Right cardiac atrium (tissue), 5 donors: ENCODE measurements around the gene RASGEF1C. TPM values are rescaled to one million over a fixed set of nuclear protein-coding genes. Genes with fewer than 3 reads are reported as not detected.

ENCODE experiments used
- ATAC-seq, 2 donors: fragments of 200-7000 bp; cut with Tn5 transposase; one replicate each; pipeline versions ENCODE4 v1.8.0 to v1.9.1; 2020; ENCODE audit warnings: moderate library complexity in 2 of 2, mild to moderate bottlenecking in 1 of 2
- DNase-seq, 3 donors: peaks; one replicate each; pipeline ENCODE4 v3.0.0-alpha.2; 2020
- H3K27ac ChIP-seq: one replicate; pipeline ENCODE4 v1.5.1; 2013; ENCODE audit warnings: mild to moderate bottlenecking, low read length, control low read depth, moderate library complexity
- H3K27me3 ChIP-seq: one replicate; pipeline ENCODE4 v1.6.1; 2013; ENCODE audit not compliant: control insufficient read depth, insufficient read depth
- H3K4me1 ChIP-seq: one replicate; pipeline ENCODE4 v1.6.1; 2013; ENCODE audit warnings: low read length; ENCODE audit not compliant: control insufficient read depth, insufficient read depth
- H3K4me3 ChIP-seq: one replicate; pipeline ENCODE4 v1.5.1; 2013; ENCODE audit warnings: low read length, control low read depth
- H3K9me3 ChIP-seq: one replicate; pipeline ENCODE4 v1.6.1; 2013; ENCODE audit warnings: low read length; ENCODE audit not compliant: control insufficient read depth
- WGBS: extraction: QIAGEN DNeasy Blood & Tissue Kit; methylation state at CpG from one replicate; pipeline ENCODE4 v1.1.7; 2013; 5-methylcytosine and 5-hydroxymethylcytosine counted together
- intact Hi-C, 4 donors: fragments of 100-400 bp; cut with DNase I; formaldehyde crosslinking; loops; one replicate each; pipeline versions ENCODE4 v1.11.0 to v1.14.0; 2022 to 2023
- polyA plus RNA-seq: library from polyadenylated mRNA; stranded (reverse); fragments of 200-250 nt; gene quantifications from one replicate; pipeline ENCODE4 v1.2.3, GENCODE V29; 2013
- total RNA-seq, 4 donors: library from RNA; stranded (reverse); fragmentation: NEBNext Ultra II Directional; extraction: Animal tissue kit (Norgen Biotek cat#: 25700); gene quantifications; one replicate each; pipeline ENCODE4 v1.2.1, GENCODE V29; 2021
- donor health status: healthy with polysubstance abuse.
- donor health status: DM: no; HTN: yes; CAD: no.
- donor health status: DM: no; HTN: no; CAD: no.
- donor health status: DM: no; HTN: yes; CAD: no; lungs with severe emphysema.
- donor health status: DM: yes; HTN: yes; CAD: no.

RASGEF1C gene
- total and polyA plus RNA-seq, 5 donors: 0.39 to 0.82 (median 0.54) TPM

DNA sequence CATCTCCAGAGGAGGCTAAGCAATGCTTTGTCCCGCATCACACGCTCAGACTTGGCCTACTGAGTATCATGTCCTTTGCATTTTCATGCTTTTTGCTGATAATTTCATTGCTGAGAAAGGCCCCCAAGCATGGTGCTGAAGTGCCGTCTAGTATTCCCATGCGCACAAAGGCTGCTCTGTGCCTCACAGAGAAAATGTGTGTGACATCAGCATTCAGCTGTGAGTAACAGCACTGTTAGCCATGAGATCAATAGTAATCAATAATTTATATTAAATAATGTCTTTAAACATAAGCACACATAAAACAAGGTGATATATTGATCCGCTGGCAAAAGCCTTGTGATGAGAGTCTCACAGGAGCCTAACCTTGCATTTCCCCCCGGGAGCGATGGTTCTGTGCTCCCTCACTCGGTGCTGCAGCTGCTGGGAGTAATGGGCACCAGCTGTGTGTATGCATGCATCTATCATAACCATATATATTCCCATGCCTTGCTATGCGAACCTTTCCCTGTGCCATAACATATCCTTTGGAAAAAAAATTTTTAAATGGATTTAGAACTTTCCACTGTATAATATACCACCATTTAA lies 87.1 kb downstream of the RASGEF1C start:
- 86% methylated on average over 9 of the region's 9 CpGs for WGBS
- no peak overlapping the region for H3K4me3 ChIP-seq
- no peaks in the 10 kb centered on the region for H3K27me3 ChIP-seq
- no peak for ATAC-seq
- no peaks in the 10 kb centered on the region for H3K4me1 ChIP-seq
- no peak for DNase-seq
- intact Hi-C loops: loop anchor here in 2 of 4 donors (10.0 kb wide), 2 partner anchors 203 to 353 kb away; no protein-coding TSS in a partner anchor
- no peak overlapping the region for H3K27ac ChIP-seq
- no peaks in the 10 kb centered on the region for H3K9me3 ChIP-seq

DNA sequence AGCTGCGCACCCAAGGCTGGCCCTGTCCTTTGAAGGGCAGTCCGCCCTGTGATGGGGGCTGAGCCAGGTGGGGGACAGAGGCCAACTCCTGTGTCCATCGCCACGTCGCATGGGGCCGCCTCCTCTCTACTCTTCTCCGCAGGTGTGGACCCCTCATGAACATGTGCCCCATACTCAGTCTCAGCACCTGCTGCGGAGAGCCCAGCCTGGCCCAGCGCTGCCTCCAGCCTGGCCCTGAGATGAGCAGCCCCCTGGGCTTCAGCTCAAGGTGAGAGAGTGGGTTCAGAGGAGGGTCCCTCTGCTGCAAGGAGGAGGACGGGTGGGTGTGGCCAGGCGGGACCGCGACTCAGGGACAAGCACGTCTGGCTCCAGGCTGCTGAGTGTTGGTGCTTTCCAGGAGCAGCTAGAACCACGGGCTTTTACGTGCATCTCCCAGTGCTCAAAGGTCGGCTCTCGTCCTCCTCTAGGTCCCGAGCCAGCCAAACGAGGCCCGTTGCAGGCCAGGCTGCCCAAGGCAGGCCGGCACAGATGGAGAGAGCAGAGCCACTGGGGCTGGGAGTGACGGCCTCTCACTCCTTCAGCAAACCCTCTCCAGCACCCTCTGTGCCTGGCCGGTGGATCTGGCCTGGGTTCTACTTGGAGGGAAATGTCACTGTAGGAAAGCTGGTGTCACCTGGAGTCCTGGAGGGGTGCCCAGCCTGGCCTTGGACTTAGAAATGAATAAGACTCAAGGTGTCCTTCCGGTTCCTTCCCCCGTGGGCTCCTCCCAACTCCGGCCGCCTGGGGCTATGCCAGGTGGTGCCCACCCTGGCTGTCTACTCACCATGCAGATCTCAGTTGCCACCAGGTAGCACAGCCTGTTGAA lies 88.5 kb downstream of the RASGEF1C start:
- DNase-seq (peak in 1 of 3 donors; percentile 8), ATAC-seq (no peak)
- H3K9me3 ChIP-seq: no peaks in the 10 kb centered on the region
- intact Hi-C loops: loop anchor here in 2 of 4 donors (10.0 kb wide), 2 partner anchors 204 to 354 kb away; no protein-coding TSS in a partner anchor
- 86% methylated on average over 28 of the region's 28 CpGs for WGBS
- H3K4me1 ChIP-seq: no peaks in the 10 kb centered on the region
- no peak overlapping the region for H3K27ac ChIP-seq
- no peaks in the 10 kb centered on the region for H3K27me3 ChIP-seq
- H3K4me3 ChIP-seq: no peak overlapping the region

- DNase-seq: peak in 1 of 3 donors; percentile 4
- Histone ChIP-seq H3K9me3 (no peaks in the 10 kb centered on the region), H3K4me1 (no peaks in the 10 kb centered on the region), H3K4me3 (no peak overlapping the region), H3K27me3 (no peaks in the 10 kb centered on the region), H3K27ac (no peak overlapping the region)
- no peak for ATAC-seq
- 90% methylated on average over 12 of the region's 12 CpGs for WGBS
- intact Hi-C loops: loop anchor here in 2 of 4 donors (10.0 kb wide), 2 partner anchors 205 to 355 kb away; no protein-coding TSS in a partner anchor
Observed at GRCh38 chr5:180119903-180120236, 89.1 kb downstream of the RASGEF1C start.

- WGBS: 92% methylated on average over 23 of the region's 23 CpGs
- intact Hi-C loops: no loop called here
Observed at GRCh38 chr5:180119031-180119902, 89.7 kb downstream of the RASGEF1C start.

DNA sequence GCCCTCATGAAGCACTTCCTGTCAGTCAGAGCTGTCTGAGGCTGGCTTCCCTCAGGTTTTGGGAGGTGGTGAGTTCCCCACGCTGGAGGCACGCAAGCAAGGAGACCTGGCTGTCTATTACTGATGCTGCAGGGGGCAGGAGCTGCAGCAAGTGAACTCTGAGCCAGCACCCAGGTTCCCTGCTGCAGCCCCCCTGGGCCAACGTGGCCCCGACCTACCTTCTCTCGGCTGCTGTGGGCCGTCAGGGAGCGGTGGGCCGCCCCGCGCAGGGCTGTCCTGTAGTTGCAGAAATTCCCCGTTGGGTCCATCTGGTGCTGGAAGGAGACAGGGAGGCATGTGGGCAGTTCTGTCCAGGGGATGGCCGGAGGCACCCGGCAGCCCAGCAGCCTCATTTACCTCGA lies 90.6 kb downstream of the RASGEF1C start:
- DNase-seq (no peak), ATAC-seq (no peak)
- H3K9me3 ChIP-seq: no peaks in the 10 kb centered on the region
- no peak overlapping the region for H3K27ac ChIP-seq
- H3K4me1 ChIP-seq: no peaks in the 10 kb centered on the region
- intact Hi-C loops: no loop called here
- 92% methylated on average over 14 of the region's 14 CpGs for WGBS
- H3K4me3 ChIP-seq: no peak overlapping the region
- H3K27me3 ChIP-seq: no peaks in the 10 kb centered on the region

More at GRCh38 chr5:180119031-180119902, 89.7 kb downstream of the RASGEF1C start:
- H3K9me3 ChIP-seq: no peaks in the 10 kb centered on the region
- H3K4me1 ChIP-seq: no peaks in the 10 kb centered on the region
- DNase-seq: peak in 1 of 3 donors; percentile 4
- H3K27ac ChIP-seq: no peak overlapping the region
- ATAC-seq: peak in 1 of 2 donors; percentile 20
- H3K4me3 ChIP-seq: no peak overlapping the region
- no peaks in the 10 kb centered on the region for H3K27me3 ChIP-seq

DNA sequence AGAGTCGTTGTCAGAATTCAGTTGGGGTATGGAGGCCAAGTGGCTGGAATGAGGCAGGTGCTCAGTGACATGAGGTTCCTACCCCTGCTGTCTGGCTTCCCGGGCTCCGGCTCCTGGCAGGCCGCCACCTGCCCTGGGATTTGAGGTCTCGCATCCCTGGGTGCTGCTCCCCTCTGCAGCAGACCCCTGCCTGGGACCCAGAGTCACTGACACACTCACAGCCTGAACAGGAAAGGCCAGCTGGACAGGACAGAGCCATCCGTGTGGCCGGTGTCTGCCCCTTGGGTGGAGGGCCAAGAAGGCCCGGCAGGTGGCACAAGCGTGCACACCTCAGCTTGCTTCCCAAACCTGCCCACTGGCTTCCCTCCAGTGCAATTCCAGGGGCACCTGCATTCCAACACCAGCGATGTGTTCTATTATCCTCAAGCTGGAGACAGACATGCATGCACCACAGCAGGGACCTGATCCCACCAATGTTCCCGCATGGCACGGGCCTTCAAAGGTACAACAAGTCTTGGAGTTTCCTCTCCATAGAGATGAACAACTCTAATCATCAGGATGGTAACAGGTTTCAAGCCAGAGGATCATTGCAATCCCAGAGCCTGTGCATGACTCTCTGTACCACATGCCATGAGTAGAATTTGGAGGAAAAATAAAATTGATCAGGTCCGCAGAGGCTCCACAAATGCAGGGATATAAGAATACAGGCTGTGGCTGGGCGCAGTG lies 91.8 kb downstream of the RASGEF1C start:
- 83% methylated on average over 14 of the region's 14 CpGs for WGBS
- Histone ChIP-seq H3K4me1 (no peaks in the 10 kb centered on the region), H3K27me3 (no peaks in the 10 kb centered on the region), H3K9me3 (no peaks in the 10 kb centered on the region), H3K4me3 (no peak overlapping the region), H3K27ac (no peak overlapping the region)
- DNase-seq: peak in 1 of 3 donors; percentile 11
- no peak for ATAC-seq
- intact Hi-C loops: no loop called here

DNA sequence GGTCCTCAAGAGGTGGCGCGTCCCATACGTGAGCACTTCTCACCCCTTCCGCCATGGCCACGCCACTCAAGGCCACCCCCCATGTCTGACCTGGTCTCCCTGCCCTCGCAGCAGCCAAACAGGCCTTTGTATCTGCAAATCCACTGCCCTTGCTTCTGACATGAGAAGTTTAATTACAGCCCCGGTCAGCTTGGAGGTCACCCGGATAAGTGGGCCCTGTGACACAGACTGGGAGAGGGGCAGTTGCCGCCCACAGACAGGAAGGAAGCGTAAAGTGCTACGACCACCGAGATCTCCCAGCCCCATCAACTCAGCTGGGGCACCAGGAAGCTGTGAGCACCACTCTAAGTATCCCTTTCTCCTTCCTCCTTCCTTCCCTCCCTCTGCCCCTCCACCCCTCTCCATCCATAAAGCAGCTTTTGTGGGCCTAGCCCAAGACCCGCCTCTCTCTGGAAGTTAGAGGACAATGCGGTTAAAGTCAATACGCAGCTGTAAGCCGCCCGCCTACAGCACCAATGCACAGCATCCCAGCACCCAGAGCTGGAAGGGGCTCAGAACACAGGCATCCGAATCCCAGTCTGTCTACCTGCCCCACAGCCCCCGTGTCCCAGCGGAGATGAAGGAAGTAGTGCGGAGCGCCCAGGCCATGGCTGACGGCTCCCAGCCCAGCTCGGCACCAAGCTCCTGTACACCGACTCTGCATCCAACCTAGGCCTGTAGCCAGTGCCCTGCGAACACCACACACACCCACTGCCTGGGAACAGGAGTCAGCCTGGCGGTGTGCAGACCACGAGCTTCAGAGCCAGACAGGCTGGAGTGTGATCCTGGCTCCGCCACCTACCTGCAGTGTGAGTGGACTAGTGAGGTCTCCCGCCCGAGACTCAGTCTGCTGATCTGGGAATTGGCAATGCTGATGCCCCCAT lies 92.7 kb downstream of the RASGEF1C start:
- Histone ChIP-seq H3K27ac (no peak overlapping the region), H3K4me3 (no peak overlapping the region), H3K27me3 (no peaks in the 10 kb centered on the region), H3K9me3 (no peaks in the 10 kb centered on the region), H3K4me1 (no peaks in the 10 kb centered on the region)
- DNase-seq: peak in 1 of 3 donors; percentile 6
- WGBS: 76% methylated on average over 31 of the region's 31 CpGs
- intact Hi-C loops: no loop called here
- no peak for ATAC-seq

DNA sequence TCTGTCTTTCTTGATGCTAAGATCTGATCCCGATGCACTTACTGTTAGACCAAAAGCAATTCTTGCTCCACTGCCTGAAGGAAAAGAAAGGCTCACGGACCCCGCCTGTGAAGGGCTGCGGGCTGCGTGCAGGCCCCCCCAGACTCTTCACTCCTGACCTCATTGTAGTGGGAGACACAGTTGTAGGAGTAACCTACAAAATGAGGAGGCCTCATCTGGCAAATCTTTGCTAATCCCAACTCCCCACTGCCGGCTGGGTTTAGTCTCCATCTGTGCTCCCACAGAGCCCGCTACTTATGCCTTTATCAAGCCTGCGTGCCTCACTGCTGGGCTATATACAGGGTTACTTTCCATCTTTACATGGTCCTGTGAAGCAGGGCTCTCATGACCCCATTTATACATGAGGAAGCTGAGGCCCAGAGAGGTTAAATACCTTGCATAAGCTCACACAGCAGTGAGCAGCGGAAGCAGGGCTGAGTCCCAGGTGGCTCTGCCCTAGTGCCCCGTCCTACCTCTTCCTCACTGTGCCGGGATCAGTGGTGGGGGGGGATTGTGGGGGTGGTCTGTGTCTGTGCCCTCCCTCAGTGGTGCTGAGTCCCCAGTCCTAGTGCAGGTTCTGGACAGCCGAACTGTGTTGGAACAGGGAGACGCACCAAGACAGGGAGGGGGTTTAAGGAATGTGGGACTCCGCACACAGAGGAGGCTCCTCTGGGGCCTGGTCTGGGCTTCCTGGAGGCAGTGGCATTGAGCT lies 93.5 kb downstream of the RASGEF1C start:
- no peak overlapping the region for H3K27ac ChIP-seq
- no peak for ATAC-seq
- intact Hi-C loops: no loop called here

DNA sequence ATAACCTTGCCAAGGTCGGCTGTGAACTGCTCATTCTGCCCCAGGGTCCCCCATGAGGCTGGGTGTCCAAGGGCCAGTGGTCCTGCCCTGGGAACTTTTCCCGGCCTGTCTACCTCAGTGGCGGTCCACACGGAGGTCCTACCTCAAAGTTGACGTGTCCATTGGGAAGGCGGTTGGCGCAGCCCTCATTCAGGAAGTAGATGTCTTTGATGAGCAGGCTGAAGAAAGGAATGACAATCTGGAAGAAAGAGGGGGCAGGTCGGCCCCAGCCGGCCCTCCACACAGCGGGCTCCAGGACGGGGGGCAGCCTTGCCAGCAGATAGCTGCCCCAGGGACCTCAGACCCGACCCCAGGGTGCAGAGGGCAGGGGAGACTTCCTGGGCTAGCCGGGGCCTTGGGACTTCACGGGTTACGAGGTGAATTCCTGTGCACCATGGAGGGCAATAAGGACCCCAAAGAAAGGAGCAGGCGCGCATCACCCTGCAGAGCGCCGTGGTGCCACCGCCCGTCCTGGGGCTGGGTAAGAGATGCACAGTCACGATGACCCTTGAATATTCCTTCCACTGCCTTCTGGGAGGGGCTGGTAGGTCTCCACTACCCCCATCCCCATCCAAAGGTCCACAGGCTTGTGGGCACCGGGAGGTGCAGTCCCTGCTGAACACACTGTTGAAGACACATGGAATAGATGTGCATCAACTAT lies 94.6 kb downstream of the RASGEF1C start:
- Histone ChIP-seq H3K4me3 (no peak overlapping the region), H3K9me3 (no peaks in the 10 kb centered on the region), H3K27me3 (no peaks in the 10 kb centered on the region), H3K27ac (no peak overlapping the region), H3K4me1 (no peaks in the 10 kb centered on the region)
- no peak for ATAC-seq
- peak in 1 of 3 donors; percentile 4 for DNase-seq
- intact Hi-C loops: no loop called here
- WGBS: 87% methylated on average over 23 of the region's 23 CpGs

More for the DNA sequence above, 93.5 kb downstream of the RASGEF1C start:
- Histone ChIP-seq H3K9me3 (no peaks in the 10 kb centered on the region), H3K4me3 (no peak overlapping the region), H3K4me1 (no peaks in the 10 kb centered on the region), H3K27me3 (no peaks in the 10 kb centered on the region)
- 84% methylated on average over 14 of the region's 14 CpGs for WGBS
- no peak for DNase-seq
